Measurements from ENCODE around the gene SHQ1.
A peak's percentile ranks its signal among the peaks of the same experiment; 100 is the strongest.

Gene SHQ1

DNA sequence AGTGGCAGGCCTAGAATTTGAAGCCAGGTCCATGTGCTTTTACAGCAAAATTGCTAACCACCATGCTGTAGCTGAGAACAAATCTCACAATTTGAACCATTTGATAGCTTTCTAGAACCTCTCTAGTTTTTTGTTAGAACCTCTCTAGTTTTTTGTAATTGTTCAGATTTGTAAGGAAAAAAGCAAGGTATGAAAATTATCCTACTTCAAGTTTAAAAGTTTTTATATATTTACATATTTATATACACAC lies 49.4 kb upstream of the SHQ1 start (continued):
- no peak for TF ChIP-seq ZNF274 (IDR thresholded peaks at IDR 0.05; ENCODE audit: low read length)
- TF ChIP-seq ZNF274 (tag by site-specific recombination; IDR thresholded peaks at IDR 0.05; ENCODE audit: borderline replicate concordance): no peak

DNA sequence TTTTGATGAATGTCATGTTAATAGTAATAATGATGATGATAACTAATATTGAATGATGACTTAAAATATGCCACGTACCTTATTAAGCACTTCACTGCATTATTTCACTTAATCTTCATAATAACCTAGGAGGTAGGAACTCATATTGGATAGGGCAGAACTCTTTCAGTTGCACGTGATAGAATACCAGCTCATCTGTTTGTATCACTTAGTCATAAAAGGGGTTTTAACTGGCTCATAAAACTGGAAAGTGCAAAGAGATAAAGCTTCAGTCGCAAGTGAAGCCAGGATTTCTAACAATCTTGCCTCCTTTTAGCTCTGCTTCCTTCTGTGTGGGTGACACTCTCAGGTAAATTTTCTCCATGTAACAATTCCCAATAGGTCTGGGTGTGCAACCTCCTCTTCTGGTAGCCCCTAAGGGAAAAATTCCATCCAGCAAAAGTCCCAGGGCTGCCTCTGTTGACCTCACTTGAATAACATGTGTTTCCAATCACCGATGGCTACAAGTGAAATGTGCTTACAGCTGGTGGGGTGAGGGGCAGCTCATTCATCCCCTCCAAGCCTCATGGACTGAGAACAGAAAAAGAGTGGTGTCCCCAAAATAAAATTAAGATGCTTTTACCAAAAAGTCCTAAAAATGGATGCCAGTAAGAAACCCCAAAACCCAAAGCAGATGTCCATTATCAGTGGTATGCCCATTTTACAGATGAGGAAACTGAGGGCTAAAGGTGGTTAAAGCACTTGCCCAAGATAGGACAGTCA lies 48.9 kb upstream of the SHQ1 start:
- no peak overlapping the region for H3K27ac ChIP-seq (ENCODE audit: extremely low read depth, low read depth, low read length)
- ChIA-PET CTCF (interaction anchor here (1.3 to 1.6 kb wide), 2 partner anchors 27 to 46 kb away, joined by 3 read pairs; no protein-coding TSS in a partner anchor), POLR2A (no interaction called here)
- no peak overlapping the region for H3K4me3 ChIP-seq (ENCODE audit: low read depth, low read length)
- H3K36me3 ChIP-seq (ENCODE audit: control insufficient read depth in 2 of 2, insufficient read depth in 1 of 2, low read length in 2 of 2): no peaks in the 10 kb centered on the region
- peaks cover 6% of the 10 kb centered on the region for H3K4me1 ChIP-seq (ENCODE audit: control insufficient read depth, insufficient read depth, low read length)
- no peaks in the 10 kb centered on the region for H3K9me3 ChIP-seq (ENCODE audit: control insufficient read depth, insufficient read depth, low read depth, low read length)
- TF ChIP-seq, protein P1, sequence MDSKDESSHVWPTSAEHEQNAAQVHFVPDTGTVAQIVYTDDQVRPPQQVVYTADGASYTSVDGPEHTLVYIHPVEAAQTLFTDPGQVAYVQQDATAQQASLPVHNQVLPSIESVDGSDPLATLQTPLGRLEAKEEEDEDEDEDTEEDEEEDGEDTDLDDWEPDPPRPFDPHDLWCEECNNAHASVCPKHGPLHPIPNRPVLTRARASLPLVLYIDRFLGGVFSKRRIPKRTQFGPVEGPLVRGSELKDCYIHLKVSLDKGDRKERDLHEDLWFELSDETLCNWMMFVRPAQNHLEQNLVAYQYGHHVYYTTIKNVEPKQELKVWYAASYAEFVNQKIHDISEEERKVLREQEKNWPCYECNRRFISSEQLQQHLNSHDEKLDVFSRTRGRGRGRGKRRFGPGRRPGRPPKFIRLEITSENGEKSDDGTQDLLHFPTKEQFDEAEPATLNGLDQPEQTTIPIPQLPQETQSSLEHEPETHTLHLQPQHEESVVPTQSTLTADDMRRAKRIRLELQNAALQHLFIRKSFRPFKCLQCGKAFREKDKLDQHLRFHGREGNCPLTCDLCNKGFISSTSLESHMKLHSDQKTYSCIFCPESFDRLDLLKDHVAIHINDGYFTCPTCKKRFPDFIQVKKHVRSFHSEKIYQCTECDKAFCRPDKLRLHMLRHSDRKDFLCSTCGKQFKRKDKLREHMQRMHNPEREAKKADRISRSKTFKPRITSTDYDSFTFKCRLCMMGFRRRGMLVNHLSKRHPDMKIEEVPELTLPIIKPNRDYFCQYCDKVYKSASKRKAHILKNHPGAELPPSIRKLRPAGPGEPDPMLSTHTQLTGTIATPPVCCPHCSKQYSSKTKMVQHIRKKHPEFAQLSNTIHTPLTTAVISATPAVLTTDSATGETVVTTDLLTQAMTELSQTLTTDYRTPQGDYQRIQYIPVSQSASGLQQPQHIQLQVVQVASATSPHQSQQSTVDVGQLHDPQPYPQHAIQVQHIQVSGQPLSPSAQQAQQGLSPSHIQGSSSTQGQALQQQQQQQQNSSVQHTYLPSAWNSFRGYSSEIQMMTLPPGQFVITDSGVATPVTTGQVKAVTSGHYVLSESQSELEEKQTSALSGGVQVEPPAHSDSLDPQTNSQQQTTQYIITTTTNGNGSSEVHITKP (tag by site-specific recombination; IDR thresholded peaks at IDR 0.05): no peak
- TF ChIP-seq TCF7L2 (IDR thresholded peaks at IDR 0.05; ENCODE audit: borderline replicate concordance, low read depth, low read length) (no peak), ZNF155 (tag by site-specific recombination; IDR thresholded peaks at IDR 0.05) (no peak), ZFP41 (tag by site-specific recombination; IDR thresholded peaks at IDR 0.05; ENCODE audit: borderline replicate concordance) (no peak), YY2 (tag by site-specific recombination; IDR thresholded peaks at IDR 0.05) (no peak), ZSCAN30 (tag by site-specific recombination; IDR thresholded peaks at IDR 0.05) (no peak), ZNF19 (tag by site-specific recombination; IDR thresholded peaks at IDR 0.05; ENCODE audit: low read depth) (no peak), MYNN (tag by site-specific recombination; IDR thresholded peaks at IDR 0.05; ENCODE audit: borderline replicate concordance) (0 out of 2 replicates have a peak, but pooled peaks have one; percentile 30), ZNF629 (tag by site-specific recombination; IDR thresholded peaks at IDR 0.05) (peak; percentile 30; the same call in 1 of the 2 replicates), KLF8 (tag by site-specific recombination; IDR thresholded peaks at IDR 0.05) (no peak), KLF7 (tag by site-specific recombination; IDR thresholded peaks at IDR 0.05; ENCODE audit: borderline replicate concordance) (no peak), ZNF530 (tag by site-specific recombination; IDR thresholded peaks at IDR 0.05; ENCODE audit: low read depth) (no peak), ZNF792 (tag by site-specific recombination; IDR thresholded peaks at IDR 0.05) (no peak), ZNF266 (tag by site-specific recombination; IDR thresholded peaks at IDR 0.05; ENCODE audit: low read depth) (no peak), ZNF544 (tag by site-specific recombination; IDR thresholded peaks at IDR 0.05) (no peak), ZNF366 (tag by site-specific recombination; conservative IDR thresholded peaks at IDR 0.05) (peak; percentile 76), ZNF791 (tag by site-specific recombination; IDR thresholded peaks at IDR 0.05) (no peak), ZNF221 (tag by site-specific recombination; IDR thresholded peaks at IDR 0.05; ENCODE audit: borderline replicate concordance) (no peak), SP7 (tag by site-specific recombination; IDR thresholded peaks at IDR 0.05) (peak; percentile 27; the same call in 1 of the 2 replicates), SCRT2 (tag by site-specific recombination; IDR thresholded peaks at IDR 0.05) (no peak), ZEB2 (tag by site-specific recombination; IDR thresholded peaks at IDR 0.05) (peak; percentile 17; the same call in 1 of the 2 replicates), ZNF335 (tag by site-specific recombination; conservative IDR thresholded peaks at IDR 0.05) (no peak)
- TF ChIP-seq, protein P2, sequence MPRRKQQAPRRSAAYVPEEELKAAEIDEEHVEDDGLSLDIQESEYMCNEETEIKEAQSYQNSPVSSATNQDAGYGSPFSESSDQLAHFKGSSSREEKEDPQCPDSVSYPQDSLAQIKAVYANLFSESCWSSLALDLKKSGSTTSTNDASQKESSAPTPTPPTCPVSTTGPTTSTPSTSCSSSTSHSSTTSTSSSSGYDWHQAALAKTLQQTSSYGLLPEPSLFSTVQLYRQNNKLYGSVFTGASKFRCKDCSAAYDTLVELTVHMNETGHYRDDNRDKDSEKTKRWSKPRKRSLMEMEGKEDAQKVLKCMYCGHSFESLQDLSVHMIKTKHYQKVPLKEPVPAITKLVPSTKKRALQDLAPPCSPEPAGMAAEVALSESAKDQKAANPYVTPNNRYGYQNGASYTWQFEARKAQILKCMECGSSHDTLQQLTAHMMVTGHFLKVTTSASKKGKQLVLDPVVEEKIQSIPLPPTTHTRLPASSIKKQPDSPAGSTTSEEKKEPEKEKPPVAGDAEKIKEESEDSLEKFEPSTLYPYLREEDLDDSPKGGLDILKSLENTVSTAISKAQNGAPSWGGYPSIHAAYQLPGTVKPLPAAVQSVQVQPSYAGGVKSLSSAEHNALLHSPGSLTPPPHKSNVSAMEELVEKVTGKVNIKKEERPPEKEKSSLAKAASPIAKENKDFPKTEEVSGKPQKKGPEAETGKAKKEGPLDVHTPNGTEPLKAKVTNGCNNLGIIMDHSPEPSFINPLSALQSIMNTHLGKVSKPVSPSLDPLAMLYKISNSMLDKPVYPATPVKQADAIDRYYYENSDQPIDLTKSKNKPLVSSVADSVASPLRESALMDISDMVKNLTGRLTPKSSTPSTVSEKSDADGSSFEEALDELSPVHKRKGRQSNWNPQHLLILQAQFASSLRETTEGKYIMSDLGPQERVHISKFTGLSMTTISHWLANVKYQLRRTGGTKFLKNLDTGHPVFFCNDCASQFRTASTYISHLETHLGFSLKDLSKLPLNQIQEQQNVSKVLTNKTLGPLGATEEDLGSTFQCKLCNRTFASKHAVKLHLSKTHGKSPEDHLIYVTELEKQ (tag by site-specific recombination; IDR thresholded peaks at IDR 0.05; ENCODE audit: borderline replicate concordance): no peak
- TF ChIP-seq, protein P3, sequence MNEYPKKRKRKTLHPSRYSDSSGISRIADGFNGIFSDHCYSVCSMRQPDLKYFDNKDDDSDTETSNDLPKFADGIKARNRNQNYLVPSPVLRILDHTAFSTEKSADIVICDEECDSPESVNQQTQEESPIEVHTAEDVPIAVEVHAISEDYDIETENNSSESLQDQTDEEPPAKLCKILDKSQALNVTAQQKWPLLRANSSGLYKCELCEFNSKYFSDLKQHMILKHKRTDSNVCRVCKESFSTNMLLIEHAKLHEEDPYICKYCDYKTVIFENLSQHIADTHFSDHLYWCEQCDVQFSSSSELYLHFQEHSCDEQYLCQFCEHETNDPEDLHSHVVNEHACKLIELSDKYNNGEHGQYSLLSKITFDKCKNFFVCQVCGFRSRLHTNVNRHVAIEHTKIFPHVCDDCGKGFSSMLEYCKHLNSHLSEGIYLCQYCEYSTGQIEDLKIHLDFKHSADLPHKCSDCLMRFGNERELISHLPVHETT (tag by site-specific recombination; IDR thresholded peaks at IDR 0.05): peak; percentile 39; the same call in 1 of the 2 replicates
- TF ChIP-seq, protein P4, sequence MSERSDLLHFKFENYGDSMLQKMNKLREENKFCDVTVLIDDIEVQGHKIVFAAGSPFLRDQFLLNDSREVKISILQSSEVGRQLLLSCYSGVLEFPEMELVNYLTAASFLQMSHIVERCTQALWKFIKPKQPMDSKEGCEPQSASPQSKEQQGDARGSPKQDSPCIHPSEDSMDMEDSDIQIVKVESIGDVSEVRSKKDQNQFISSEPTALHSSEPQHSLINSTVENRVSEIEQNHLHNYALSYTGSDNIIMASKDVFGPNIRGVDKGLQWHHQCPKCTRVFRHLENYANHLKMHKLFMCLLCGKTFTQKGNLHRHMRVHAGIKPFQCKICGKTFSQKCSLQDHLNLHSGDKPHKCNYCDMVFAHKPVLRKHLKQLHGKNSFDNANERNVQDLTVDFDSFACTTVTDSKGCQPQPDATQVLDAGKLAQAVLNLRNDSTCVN (tag by site-specific recombination; optimal IDR thresholded peaks at IDR 0.05): no peak

All from HEK293 (cell line).